Heart left ventricle (tissue), 13 donors: ENCODE results near the gene CNFN.

Experiments
- CTCF ChIP-seq, 12 donors: fragments of 200-600 bp; sonication (generic) in 4 of 12; IDR thresholded peaks; one replicate each; pipeline versions ENCODE4 v1.5.0 to v1.8.0; 2018 to 2022; ENCODE audit warnings: antibody characterized with exemption in 12 of 12, mild to moderate bottlenecking in 5 of 12
- POLR2A ChIP-seq, 2 donors: fragments of 450-650 bp; IDR thresholded peaks; one replicate each; pipeline ENCODE4 v1.6.1; 2017; ENCODE audit warnings: antibody characterized with exemption in 2 of 2, mild to moderate bottlenecking in 2 of 2, moderate library complexity in 2 of 2
- donor health status: ischemic (EF 13 %, LVEDD 7.1; RV severe dilation, severe dysfunction).
- donor health status: DM: no; HTN: yes; CAD: no.
- donor health status: DM: no; HTN: no; CAD: no.
- donor health status: ischemic (EF 25% LVEDD 6.9; RV normal size, moderate dysfunction).
- donor health status: ischemic (EF 25% LVEDD 5.7; RV mildly dilated, moderate dysfunction).
- donor health status: ischemic (EF 35%, LVEDD 5.7; RV mildly dilated, moderate dysfunction).
- donor health status: nonischemic (EF 11% LVEDD 7.7; RV severe dilation, severe dysfunction).
- donor health status: DM: yes; HTN: yes; CAD: no.
- donor health status: PGD.
- donor health status: ischemic (EF 29% LVEDD 5.4; RV normal size, mild dysfunction).
- donor health status: nonischemic (EF 23%, LVEDD 6.1; RV moderate dilation, normal function).

GRCh38 chr19:42412661-42413076 is 22.6 kb upstream of the CNFN start:
- TF ChIP-seq POLR2A (IDR thresholded peaks at IDR 0.05) = no peak
- no peak for TF ChIP-seq CTCF (IDR thresholded peaks at IDR 0.05)
